SU-DHL-6 (cell line): Measurements from ENCODE around the gene ZNF12.

Experiments used
- H2AFZ ChIP-seq: fragments of 200-600 bp; sonication (generic); 2 replicates; pipeline ENCODE4 v1.6.1; 2014; ENCODE audit warnings: low read depth, mild to moderate bottlenecking, moderate library complexity, mixed read lengths, antibody characterized with exemption, low read length; ENCODE audit not compliant: severe bottlenecking
- H3F3A ChIP-seq: fragments of 200-600 bp; shearing (Covaris generic); 2 replicates; pipeline ENCODE4 v1.6.0; 2016; ENCODE audit warnings: antibody characterized with exemption, mild to moderate bottlenecking; ENCODE audit not compliant: insufficient read depth
- H3K27ac ChIP-seq: fragments of 200-600 bp; sonication (generic); 2 replicates; pipeline ENCODE4 v1.5.1; 2016; ENCODE audit warnings: low read depth, mild to moderate bottlenecking, low read length, moderate library complexity, mixed read lengths
- H3K27me3 ChIP-seq: fragments of 200-600 bp; sonication (generic), shearing (Covaris generic); 2 replicates; pipeline ENCODE4 v1.6.0; 2014; ENCODE audit warnings: mild to moderate bottlenecking, low read length
- H3K36me3 ChIP-seq: fragments of 200-600 bp; sonication (generic); 2 replicates; pipeline ENCODE4 v1.6.1; 2014; ENCODE audit warnings: mild to moderate bottlenecking, low read length, mixed read lengths
- H3K4me2 ChIP-seq: fragments of 300-600, 200-600 bp; shearing (Covaris generic), sonication (generic); 2 replicates; pipeline ENCODE4 v1.6.0; 2014; ENCODE audit warnings: low read length, low read depth, mild to moderate bottlenecking; ENCODE audit not compliant: poor library complexity, severe bottlenecking
- H3K4me3 ChIP-seq: fragments of 200-600 bp; sonication (generic); 2 replicates; pipeline ENCODE4 v1.5.1; 2014; ENCODE audit warnings: antibody characterized with exemption, low read length, mild to moderate bottlenecking, mixed read lengths; ENCODE audit not compliant: insufficient read depth, poor library complexity, severe bottlenecking
- H3K79me2 ChIP-seq: fragments of 200-600 bp; sonication (generic); 2 replicates; pipeline ENCODE4 v1.6.1; 2014; ENCODE audit warnings: mild to moderate bottlenecking, low read length, moderate library complexity; ENCODE audit not compliant: insufficient read depth
- H3K9ac ChIP-seq: fragments of 200-600 bp; sonication (generic); 2 replicates; pipeline ENCODE4 v1.7.0; 2014; ENCODE audit warnings: mild to moderate bottlenecking, low read length
- H3K9me2 ChIP-seq: fragments of 200-600 bp; sonication (generic); replicated peaks from 2 replicates; pipeline ENCODE4 v1.6.1; 2014; ENCODE audit warnings: low read length; ENCODE audit not compliant: insufficient read depth
- H3K9me3 ChIP-seq: fragments of 200-600 bp; sonication (generic); 2 replicates; pipeline ENCODE4 v1.6.1; 2014; ENCODE audit warnings: low read length, mixed read lengths; ENCODE audit not compliant: insufficient read depth
- H4K20me1 ChIP-seq: fragments of 200-600 bp; sonication (generic); 2 replicates; pipeline ENCODE4 v1.6.1; 2014; ENCODE audit warnings: low read depth, mild to moderate bottlenecking, antibody characterized with exemption, low read length, moderate library complexity, mixed read lengths
- CTCF ChIP-seq: fragments of 200-600 bp; sonication (generic); IDR thresholded peaks from one replicate; pipeline ENCODE4 v1.5.1; 2017; ENCODE audit warnings: antibody characterized with exemption, mild to moderate bottlenecking, low read length, moderate library complexity; ENCODE audit not compliant: insufficient read depth, poor library complexity, severe bottlenecking
- EZH2phosphoT487 ChIP-seq: fragments of 200-600 bp; sonication (generic), shearing (Covaris generic); conservative IDR thresholded peaks from 2 replicates; pipeline ENCODE4 v1.6.1; 2018; ENCODE audit warnings: mild to moderate bottlenecking, antibody characterized with exemption, low read length, moderate library complexity, mixed read lengths

Gene ZNF12

GRCh38 chr7:6643915-6644625 lies 62.7 kb downstream of the ZNF12 start:
- Histone ChIP-seq H3K79me2 (peaks cover 15% of the 10 kb centered on the region), H3K9ac (no peak overlapping the region), H3K9me3 (no peaks in the 10 kb centered on the region), H3K4me3 (no peak overlapping the region), H4K20me1 (no peaks in the 10 kb centered on the region), H3F3A (no peaks in the 10 kb centered on the region), H3K4me2 (no peak overlapping the region), H3K36me3 (no peaks in the 10 kb centered on the region), H2AFZ (no peak overlapping the region), H3K27ac (no peak overlapping the region), H3K27me3 (no peaks in the 10 kb centered on the region), H3K9me2 (no peaks in the 10 kb centered on the region)
- TF ChIP-seq EZH2phosphoT487 (no peak), CTCF (no peak)

GRCh38 chr7:6642861-6643640 lies 63.7 kb downstream of the ZNF12 start:
- H4K20me1 ChIP-seq, result no peaks in the 10 kb centered on the region
- no peak overlapping the region for H3K9ac ChIP-seq
- no peak overlapping the region for H3K4me2 ChIP-seq
- H2AFZ ChIP-seq, result no peak overlapping the region
- no peaks in the 10 kb centered on the region for H3K9me3 ChIP-seq
- no peaks in the 10 kb centered on the region for H3F3A ChIP-seq
- TF ChIP-seq CTCF (no peak), EZH2phosphoT487 (no peak)
- no peaks in the 10 kb centered on the region for H3K9me2 ChIP-seq
- no peak overlapping the region for H3K27ac ChIP-seq
- H3K36me3 ChIP-seq, result no peaks in the 10 kb centered on the region
- no peak overlapping the region for H3K4me3 ChIP-seq
- no peaks in the 10 kb centered on the region for H3K27me3 ChIP-seq
- peaks cover 25% of the 10 kb centered on the region for H3K79me2 ChIP-seq

GRCh38 chr7:6642239-6642839 lies 64.4 kb downstream of the ZNF12 start:
- Histone ChIP-seq H3K27ac (no peak overlapping the region), H3F3A (no peaks in the 10 kb centered on the region), H3K79me2 (peaks cover 28% of the 10 kb centered on the region), H4K20me1 (no peaks in the 10 kb centered on the region), H3K9me2 (no peaks in the 10 kb centered on the region), H3K4me3 (no peak overlapping the region), H3K27me3 (no peaks in the 10 kb centered on the region), H3K9me3 (no peaks in the 10 kb centered on the region), H3K9ac (no peak overlapping the region), H2AFZ (no peak overlapping the region), H3K4me2 (no peak overlapping the region), H3K36me3 (no peaks in the 10 kb centered on the region)
- TF ChIP-seq CTCF (no peak), EZH2phosphoT487 (no peak)
